ENCODE data around the gene NUP42. TPM values are rescaled to one million over a fixed set of nuclear protein-coding genes. Genes with fewer than 3 reads are reported as not detected.
"Not testable (repeated sequence)": the region's sequence is repeated elsewhere in the genome, so short reads cannot be mapped to it uniquely, and the experiment has no call there.

The NUP42 gene
- total RNA-seq, 1 donor from 2014 or later, result 50.6 TPM

GRCh38 chr7:23218196-23218595 lies 36.3 kb downstream of the NUP42 start:
- no peaks in the 10 kb centered on the region for H3K4me1 Mint-ChIP-seq
- ATAC-seq (ENCODE audit: low read depth) (no peak), DNase-seq (no peak)
- no peaks in the 10 kb centered on the region for H3K9me3 Mint-ChIP-seq
- H3K27me3 Mint-ChIP-seq, result peaks cover 8% of the 10 kb centered on the region
- no peak for TF ChIP-seq CTCF (IDR thresholded peaks at IDR 0.05)
- intact Hi-C loops (cut with micrococcal nuclease), result no loop called here
- CTCF ChIA-PET, result no interaction called here
- POLR2A ChIA-PET, result no interaction called here
- no peaks in the 10 kb centered on the region for H3K36me3 Mint-ChIP-seq (ENCODE audit: low read depth)
- no peak overlapping the region for H3K4me3 Mint-ChIP-seq
- no peak overlapping the region for H3K27ac Mint-ChIP-seq

GRCh38 chr7:23220690-23221305 lies 39.0 kb downstream of the NUP42 start:
- no peak for DNase-seq
- ChIA-PET CTCF (no interaction called here), POLR2A (no interaction called here)
- ATAC-seq (ENCODE audit: low read depth), result no peak
- H3K9me3 Mint-ChIP-seq, result no peaks in the 10 kb centered on the region
- H3K27me3 Mint-ChIP-seq, result peaks cover 3% of the 10 kb centered on the region
- H3K4me3 Mint-ChIP-seq, result no peak overlapping the region
- no peak overlapping the region for H3K27ac Mint-ChIP-seq
- H3K36me3 Mint-ChIP-seq (ENCODE audit: low read depth), result no peaks in the 10 kb centered on the region
- intact Hi-C loops (cut with micrococcal nuclease), result no loop called here
- TF ChIP-seq CTCF (IDR thresholded peaks at IDR 0.05), result no peak
- H3K4me1 Mint-ChIP-seq, result peaks cover 2% of the 10 kb centered on the region

- DNase-seq (no peak), ATAC-seq (ENCODE audit: low read depth) (no peak)
- ChIA-PET POLR2A (no interaction called here), CTCF (no interaction called here)
- peaks cover 3% of the 10 kb centered on the region for H3K27me3 Mint-ChIP-seq
- H3K4me1 Mint-ChIP-seq, result peaks cover 2% of the 10 kb centered on the region
- no peak overlapping the region for H3K27ac Mint-ChIP-seq
- no peaks in the 10 kb centered on the region for H3K36me3 Mint-ChIP-seq (ENCODE audit: low read depth)
- H3K4me3 Mint-ChIP-seq, result no peak overlapping the region
- no peaks in the 10 kb centered on the region for H3K9me3 Mint-ChIP-seq
- no peak for TF ChIP-seq CTCF (IDR thresholded peaks at IDR 0.05)
- intact Hi-C loops (cut with micrococcal nuclease), result no loop called here
These were observed 40.7 kb downstream of the NUP42 start for GRCh38 chr7:23222439-23223030.

GRCh38 chr7:23224364-23224763 lies 42.5 kb downstream of the NUP42 start:
- H3K4me3 Mint-ChIP-seq; H3K9me3 Mint-ChIP-seq; H3K4me1 Mint-ChIP-seq; H3K27me3 Mint-ChIP-seq; H3K27ac Mint-ChIP-seq; ATAC-seq (ENCODE audit: low read depth); CTCF ChIA-PET; H3K36me3 Mint-ChIP-seq (ENCODE audit: low read depth); DNase-seq; POLR2A ChIA-PET: not testable (repeated sequence)
- intact Hi-C loops (cut with micrococcal nuclease), result loop anchor here (1.0 kb wide), 1 partner anchor 12 kb away; no protein-coding TSS in a partner anchor

GRCh38 chr7:23226844-23227450 lies 45.1 kb downstream of the NUP42 start:
- intact Hi-C loops (cut with micrococcal nuclease), result no loop called here
- Mint-ChIP-seq H3K4me3 (no peak overlapping the region), H3K27me3 (no peaks in the 10 kb centered on the region), H3K4me1 (peaks cover 2% of the 10 kb centered on the region), H3K36me3 (ENCODE audit: low read depth) (no peaks in the 10 kb centered on the region), H3K27ac (no peak overlapping the region), H3K9me3 (peaks cover 4% of the 10 kb centered on the region)
- no peak for ATAC-seq (ENCODE audit: low read depth)
- ChIA-PET CTCF (interaction anchor here (0.6 kb wide), 1 partner anchor 35 kb away, joined by 3 read pairs; no protein-coding TSS in a partner anchor), POLR2A (no interaction called here)
- TF ChIP-seq CTCF (IDR thresholded peaks at IDR 0.05), result no peak
- DNase-seq, result no peak

Data from activated B cell treated with CpG ODN at 0.5 μM for 24 hours (primary cell).